ENCODE results near the gene C9orf78. TPM values are rescaled to one million over a fixed set of nuclear protein-coding genes. Genes with fewer than 3 reads are reported as not detected.
A peak's percentile ranks its signal among the peaks of the same experiment; 100 is the strongest.

The C9orf78 gene
- total RNA-seq, result 10 to 100 TPM; 45.3 to 45.7 TPM

DNA sequence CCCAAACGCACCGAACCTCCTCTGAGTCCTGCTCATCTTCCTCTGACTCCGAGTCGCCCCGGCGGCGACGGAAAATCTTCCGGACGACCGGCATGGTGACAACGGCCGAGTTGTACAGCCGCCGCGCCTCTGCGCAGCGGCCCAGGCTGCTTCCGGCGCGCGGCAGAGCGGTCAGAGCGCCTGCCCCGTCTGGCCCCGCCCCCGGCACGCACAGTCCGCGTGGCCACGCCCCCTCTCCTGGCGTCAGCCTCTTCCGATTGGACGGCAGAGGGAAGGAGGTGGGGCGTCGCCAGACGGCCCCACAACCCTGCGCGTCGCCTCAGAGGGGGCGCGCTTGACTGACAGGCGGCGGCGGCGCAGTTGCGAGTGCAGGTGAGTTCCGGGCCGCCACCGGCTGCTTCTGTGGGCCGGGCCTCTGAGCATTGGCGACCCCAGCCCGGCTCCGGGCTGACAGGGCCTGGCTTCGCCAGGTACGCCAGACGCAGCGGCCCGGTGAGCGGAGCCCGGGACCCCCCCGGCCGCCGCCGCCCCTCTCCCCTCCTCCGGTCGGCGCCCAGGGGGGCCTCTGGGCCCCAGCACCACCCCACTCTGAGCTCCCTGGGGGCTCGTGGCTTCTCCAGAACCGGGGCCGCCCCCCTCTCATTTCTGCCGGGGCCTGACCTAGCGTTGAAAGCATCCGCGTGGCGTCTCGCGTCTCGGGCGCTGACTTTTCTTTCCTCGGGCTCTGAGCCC is at the start of gene C9orf78, which contains the start of gene USP20:
Gene C9orf78, minus strand, starts transcription at position 148 of the 732 bp plus-strand sequence. Its CDS starts 54 bp downstream, at position 94.
Gene USP20, plus strand, starts transcription at position 331 of the 732 bp plus-strand sequence. CDS start 17,098 bp downstream, outside the sequence.
- H3K9me3 Mint-ChIP-seq, result no peaks in the 10 kb centered on the region
- CTCF ChIA-PET, result interaction anchor here (0.6 to 0.9 kb wide), 2 partner anchors 50 to 69 kb away, joined by 3 read pairs; no protein-coding TSS in a partner anchor
- peak within 1 kb of the TSS; percentile 94 for H3K27ac Mint-ChIP-seq
- intact Hi-C loops (cut with micrococcal nuclease), result loop anchor here (1.0 to 10.0 kb wide), 6 partner anchors 11 to 1440 kb away; partner anchors contain the start of genes EXOSC2, FAM78A, TOR1A and TOR1B
- peak; percentile 97 for DNase-seq
- H3K36me3 Mint-ChIP-seq (ENCODE audit: low read depth), result peaks cover 13% of the 10 kb centered on the region
- H3K4me1 Mint-ChIP-seq (ENCODE audit: low read depth), result peaks cover 57% of the 10 kb centered on the region
- no peaks in the 10 kb centered on the region for H3K27me3 Mint-ChIP-seq (ENCODE audit: low read depth)
- H3K4me3 Mint-ChIP-seq, result peak within 1 kb of the TSS; percentile 97

GRCh38 chr9:129884220-129885017 is 49.3 kb upstream of the C9orf78 start:
- CTCF ChIA-PET, result interaction anchor here (0.8 to 1.7 kb wide), 20 partner anchors 11 to 357 kb away, joined by 3 to 24 read pairs (median 4); partner anchors contain the start of genes GPR107 and TOR1B
- Mint-ChIP-seq H3K36me3 (ENCODE audit: low read depth) (peaks cover 14% of the 10 kb centered on the region), H3K4me1 (ENCODE audit: low read depth) (peaks cover 41% of the 10 kb centered on the region), H3K27ac (peak overlapping the region; percentile 99), H3K9me3 (no peaks in the 10 kb centered on the region), H3K27me3 (ENCODE audit: low read depth) (no peaks in the 10 kb centered on the region), H3K4me3 (peak overlapping the region; percentile 92)
- intact Hi-C loops (cut with micrococcal nuclease), result loop anchor here (1.0 to 10.0 kb wide), 10 partner anchors 15 to 1388 kb away; partner anchors contain the start of genes C9orf78, TOR1B and USP20
- peak; percentile 98 for DNase-seq

GRCh38 chr9:129881547-129882324 is 46.7 kb upstream of the C9orf78 start:
- intact Hi-C loops (cut with micrococcal nuclease), result loop anchor here (10.0 kb wide), 1 partner anchor 463 kb away; no protein-coding TSS in a partner anchor
- CTCF ChIA-PET, result no interaction called here
- Mint-ChIP-seq H3K27me3 (ENCODE audit: low read depth) (no peaks in the 10 kb centered on the region), H3K27ac (peak overlapping the region; percentile 18), H3K4me3 (no peak overlapping the region), H3K36me3 (ENCODE audit: low read depth) (peaks cover 5% of the 10 kb centered on the region), H3K4me1 (ENCODE audit: low read depth) (peaks cover 15% of the 10 kb centered on the region), H3K9me3 (no peaks in the 10 kb centered on the region)
- DNase-seq, result no peak

- no peak for DNase-seq
- Mint-ChIP-seq H3K36me3 (ENCODE audit: low read depth) (peaks cover 5% of the 10 kb centered on the region), H3K27ac (no peak overlapping the region), H3K4me1 (ENCODE audit: low read depth) (peaks cover 10% of the 10 kb centered on the region), H3K9me3 (no peaks in the 10 kb centered on the region), H3K27me3 (ENCODE audit: low read depth) (no peaks in the 10 kb centered on the region), H3K4me3 (no peak overlapping the region)
- intact Hi-C loops (cut with micrococcal nuclease), result loop anchor here (10.0 kb wide), 1 partner anchor 464 kb away; no protein-coding TSS in a partner anchor
- CTCF ChIA-PET, result no interaction called here
Measured at GRCh38 chr9:129880654-129881546, 45.8 kb upstream of the C9orf78 start.

GRCh38 chr9:129879991-129880653 is 45.0 kb upstream of the C9orf78 start:
- Mint-ChIP-seq H3K36me3 (ENCODE audit: low read depth) (peaks cover 5% of the 10 kb centered on the region), H3K27me3 (ENCODE audit: low read depth) (no peaks in the 10 kb centered on the region), H3K4me1 (ENCODE audit: low read depth) (peaks cover 10% of the 10 kb centered on the region), H3K9me3 (no peaks in the 10 kb centered on the region), H3K4me3 (no peak overlapping the region), H3K27ac (peak overlapping the region; percentile 36)
- CTCF ChIA-PET, result no interaction called here
- intact Hi-C loops (cut with micrococcal nuclease), result loop anchor here (10.0 kb wide), 1 partner anchor 465 kb away; no protein-coding TSS in a partner anchor
- DNase-seq, result no peak

- Mint-ChIP-seq H3K4me1 (ENCODE audit: low read depth) (peaks cover 9% of the 10 kb centered on the region), H3K9me3 (no peaks in the 10 kb centered on the region), H3K27me3 (ENCODE audit: low read depth) (no peaks in the 10 kb centered on the region), H3K36me3 (ENCODE audit: low read depth) (peaks cover 8% of the 10 kb centered on the region), H3K4me3 (no peak overlapping the region), H3K27ac (no peak overlapping the region)
- intact Hi-C loops (cut with micrococcal nuclease), result no loop called here
- CTCF ChIA-PET, result interaction anchor here (1.5 kb wide), 1 partner anchor 228 kb away, joined by 3 read pairs; no protein-coding TSS in a partner anchor
- no peak for DNase-seq
Measured at GRCh38 chr9:129879103-129879699, 44.1 kb upstream of the C9orf78 start.

GRCh38 chr9:129878291-129878690 is 43.2 kb upstream of the C9orf78 start:
- Mint-ChIP-seq H3K27ac (peak overlapping the region; percentile 50), H3K9me3 (no peaks in the 10 kb centered on the region), H3K4me3 (no peak overlapping the region), H3K36me3 (ENCODE audit: low read depth) (peaks cover 15% of the 10 kb centered on the region), H3K4me1 (ENCODE audit: low read depth) (peaks cover 3% of the 10 kb centered on the region), H3K27me3 (ENCODE audit: low read depth) (no peaks in the 10 kb centered on the region)
- CTCF ChIA-PET, result interaction anchor here (1.5 kb wide), 1 partner anchor 229 kb away, joined by 3 read pairs; no protein-coding TSS in a partner anchor
- intact Hi-C loops (cut with micrococcal nuclease), result no loop called here
- DNase-seq, result no peak

GRCh38 chr9:129876815-129877214 is 41.7 kb upstream of the C9orf78 start:
- Mint-ChIP-seq H3K36me3 (ENCODE audit: low read depth) (peaks cover 20% of the 10 kb centered on the region), H3K9me3 (no peaks in the 10 kb centered on the region), H3K4me1 (ENCODE audit: low read depth) (peaks cover 8% of the 10 kb centered on the region), H3K4me3 (no peak overlapping the region), H3K27ac (no peak overlapping the region), H3K27me3 (ENCODE audit: low read depth) (no peaks in the 10 kb centered on the region)
- no peak for DNase-seq
- CTCF ChIA-PET, result no interaction called here
- intact Hi-C loops (cut with micrococcal nuclease), result no loop called here

- intact Hi-C loops (cut with micrococcal nuclease), result no loop called here
- Mint-ChIP-seq H3K4me1 (ENCODE audit: low read depth) (peaks cover 13% of the 10 kb centered on the region), H3K27ac (no peak overlapping the region), H3K36me3 (ENCODE audit: low read depth) (peaks cover 20% of the 10 kb centered on the region), H3K4me3 (no peak overlapping the region), H3K27me3 (ENCODE audit: low read depth) (no peaks in the 10 kb centered on the region), H3K9me3 (no peaks in the 10 kb centered on the region)
- CTCF ChIA-PET, result no interaction called here
- DNase-seq, result no peak
Measured at GRCh38 chr9:129875687-129876395, 40.8 kb upstream of the C9orf78 start.

DNA sequence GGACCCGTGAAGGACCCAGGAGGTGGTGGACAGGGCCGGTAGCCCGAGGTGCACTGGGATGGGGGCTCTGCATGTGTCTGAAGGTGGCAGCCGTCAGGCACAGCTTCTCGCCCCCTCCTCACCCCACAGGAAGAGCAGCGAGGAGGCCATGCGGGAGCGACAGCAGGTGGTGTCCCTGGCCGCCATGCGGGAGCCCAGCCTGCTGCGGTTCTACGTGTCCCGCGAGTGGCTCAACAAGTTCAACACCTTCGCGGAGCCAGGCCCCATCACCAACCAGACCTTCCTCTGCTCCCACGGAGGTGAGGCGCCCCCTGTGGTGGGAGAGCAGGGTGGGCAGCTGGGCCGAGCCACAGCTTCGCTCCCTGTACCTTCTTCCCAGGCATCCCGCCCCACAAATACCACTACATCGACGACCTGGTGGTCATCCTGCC is 40.1 kb upstream of the C9orf78 start:
- no peak overlapping the region for H3K4me3 Mint-ChIP-seq
- no peaks in the 10 kb centered on the region for H3K9me3 Mint-ChIP-seq
- H3K4me1 Mint-ChIP-seq (ENCODE audit: low read depth), result peaks cover 19% of the 10 kb centered on the region
- H3K27ac Mint-ChIP-seq, result no peak overlapping the region
- no peak for DNase-seq
- H3K27me3 Mint-ChIP-seq (ENCODE audit: low read depth), result no peaks in the 10 kb centered on the region
- CTCF ChIA-PET, result no interaction called here
- H3K36me3 Mint-ChIP-seq (ENCODE audit: low read depth), result peaks cover 17% of the 10 kb centered on the region
- intact Hi-C loops (cut with micrococcal nuclease), result no loop called here

Measured in activated naive CD4-positive, alpha-beta T cell treated with anti-CD3 and anti-CD28 coated beads for 36 hours (primary cell).